ENCODE results near the gene PRTN3.

- TF ChIP-seq ESRRG (CRISPR knock-in tag; IDR thresholded peaks at IDR 0.05) (no peak), ISL1 (CRISPR knock-in tag; IDR thresholded peaks at IDR 0.05) (no peak), GLIS3 (CRISPR knock-in tag; IDR thresholded peaks at IDR 0.05) (no peak), ZFP30 (CRISPR knock-in tag; IDR thresholded peaks at IDR 0.05) (no peak), OSR1 (CRISPR knock-in tag; IDR thresholded peaks at IDR 0.05) (no peak), ARNTL (CRISPR knock-in tag; IDR thresholded peaks at IDR 0.05; ENCODE audit: borderline replicate concordance, low read depth) (no peak), TSHZ2 (CRISPR knock-in tag; IDR thresholded peaks at IDR 0.05) (no peak), CREB5 (CRISPR knock-in tag; IDR thresholded peaks at IDR 0.05; ENCODE audit: low read depth) (no peak), PATZ1 (CRISPR knock-in tag; IDR thresholded peaks at IDR 0.05; ENCODE audit: borderline replicate concordance) (no peak), ZFP3 (CRISPR knock-in tag; IDR thresholded peaks at IDR 0.05) (no peak), RARB (CRISPR knock-in tag; IDR thresholded peaks at IDR 0.05) (no peak)
Measured at GRCh38 chr19:827710-828321, 13.0 kb upstream of the PRTN3 start, which contains the start of gene AZU1.
